Measurements from ENCODE around the gene SMARCC1.

GRCh38 chr3:47536967-47537366 lies 244.7 kb downstream of the SMARCC1 start:
- TF ChIP-seq CTCF (IDR thresholded peaks at IDR 0.05), result no peak
- TF ChIP-seq CEBPB (IDR thresholded peaks at IDR 0.05), result no peak
- TF ChIP-seq FOSL2 (IDR thresholded peaks at IDR 0.05), result no peak
- TF ChIP-seq FOSL2 (CRISPR knock-in tag; IDR thresholded peaks at IDR 0.05), result no peak
- TF ChIP-seq PHF8 (IDR thresholded peaks at IDR 0.05; ENCODE audit: borderline replicate concordance, low read depth), result no peak
- no peak for TF ChIP-seq MAX (IDR thresholded peaks at IDR 0.05)
- no peak for TF ChIP-seq MAZ (IDR thresholded peaks at IDR 0.05; ENCODE audit: borderline replicate concordance, low read depth, low read length)

Data from A549 (cell line).